GM19463 (cell line): Measurements from ENCODE around the gene KCTD16.

Source experiments
- ATAC-seq: cut with Tn5 transposase; IDR thresholded peaks from one replicate; pipeline ENCODE4 v1.9.1; 2021; ENCODE audit warnings: mild to moderate bottlenecking, moderate library complexity; ENCODE audit not compliant: unreplicated experiment

KCTD16 gene

GRCh38 chr5:144504929-144505577 is 334.4 kb downstream of the KCTD16 start:
- no peak for ATAC-seq

DNA sequence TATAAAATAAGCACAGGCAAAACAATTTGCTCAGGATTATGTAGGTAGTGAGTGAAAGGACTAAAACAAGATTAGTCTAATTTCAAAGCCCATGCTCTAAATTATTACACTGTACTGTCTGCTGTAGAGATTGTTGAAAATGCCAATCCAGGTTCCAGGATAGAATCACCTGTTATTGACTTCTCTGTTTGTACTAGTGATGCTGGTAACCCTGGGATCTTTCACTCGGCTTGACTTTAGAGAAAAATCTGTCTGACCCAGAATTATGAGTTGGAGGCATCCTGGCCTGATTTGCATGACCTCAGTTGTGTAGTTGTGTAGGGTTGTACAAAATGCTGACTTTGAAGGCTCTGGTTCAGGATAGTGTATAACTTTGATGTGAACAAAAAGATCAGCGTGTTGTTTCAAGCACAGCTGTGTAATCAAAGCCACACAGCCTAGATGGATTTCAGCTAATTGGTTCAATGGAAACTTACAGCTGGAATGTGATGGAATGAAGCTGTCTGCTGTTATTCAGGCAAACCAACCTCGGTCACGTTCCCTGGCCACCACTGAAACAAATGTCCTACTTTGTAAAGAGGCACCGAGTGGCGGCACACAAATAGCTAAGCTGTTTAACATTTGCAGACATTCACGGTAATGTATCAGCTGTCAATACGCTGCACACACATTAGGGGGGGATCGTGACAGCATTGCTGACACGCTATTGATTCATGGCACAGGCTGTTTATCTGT is 340.3 kb downstream of the KCTD16 start:
- ATAC-seq: no peak

DNA sequence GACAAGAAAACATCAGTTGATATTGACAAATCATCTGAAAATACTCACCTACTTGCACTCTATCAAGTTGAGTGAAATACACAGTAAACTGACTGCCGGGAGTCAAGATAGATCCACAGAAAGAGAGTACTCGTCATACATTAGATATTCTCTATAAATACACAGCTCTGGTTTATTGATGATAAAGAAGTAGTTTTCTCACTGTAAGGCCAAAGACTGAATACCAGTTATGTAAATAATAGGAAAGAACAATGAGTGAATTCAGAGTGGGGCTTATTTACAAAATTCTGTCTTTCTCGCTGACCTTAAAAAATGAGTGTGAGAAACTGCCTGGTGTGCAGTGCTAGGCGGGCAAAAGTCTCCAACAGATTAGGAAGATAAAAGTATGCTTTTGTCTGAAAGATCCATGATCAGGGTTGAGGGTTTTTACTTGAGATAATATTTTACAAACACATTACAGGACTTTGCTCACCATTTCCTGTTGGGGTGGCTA is 341.0 kb downstream of the KCTD16 start:
- no peak for ATAC-seq

DNA sequence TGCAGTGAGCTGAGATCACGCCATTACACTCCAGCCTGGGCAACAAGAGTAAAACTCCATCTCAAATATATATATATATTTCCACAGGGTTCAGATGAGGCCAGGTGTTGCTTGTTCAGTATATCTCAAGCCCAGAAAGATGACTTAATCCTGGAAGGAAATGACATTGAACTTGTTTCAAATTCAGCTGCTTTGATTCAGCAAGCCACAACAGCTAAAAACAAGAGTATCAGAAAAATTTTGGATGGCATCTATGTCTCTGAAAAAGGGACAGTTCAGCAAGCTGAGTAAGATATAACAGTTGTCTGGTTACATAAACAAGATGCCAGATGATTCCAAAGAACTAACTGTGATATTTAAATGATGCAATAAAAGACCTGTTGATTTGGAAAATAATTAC is 352.0 kb downstream of the KCTD16 start:
- no peak for ATAC-seq

DNA sequence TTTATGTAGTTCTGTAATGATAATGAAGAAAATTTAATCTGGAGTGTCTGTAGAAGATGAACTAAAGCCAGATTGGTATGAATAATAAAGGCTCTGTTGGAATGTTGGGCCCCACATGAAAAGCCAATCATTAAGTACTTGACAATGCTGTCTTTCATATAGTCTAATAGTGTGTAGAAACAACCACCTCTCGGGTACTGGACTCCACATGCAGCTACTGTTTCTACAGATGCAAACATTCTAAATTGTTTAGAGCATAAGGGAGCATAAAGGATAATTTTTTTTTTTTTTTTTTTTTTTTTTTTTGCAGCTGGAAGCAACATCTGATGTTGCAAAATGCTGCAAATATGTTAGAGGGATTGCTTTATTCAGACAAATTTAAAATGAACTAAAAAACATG is 354.3 kb downstream of the KCTD16 start:
- ATAC-seq: no peak

- no peak for ATAC-seq
Measured at GRCh38 chr5:144531188-144531587, 360.5 kb downstream of the KCTD16 start.
